ENCODE results near the gene SLC9A3. TPM values are rescaled to one million over a fixed set of nuclear protein-coding genes. Genes with fewer than 3 reads are reported as not detected.

SLC9A3 gene
- total RNA-seq, 4 donors from 2014 or later: 2.4 to 3.8 (median 3.5) TPM

GRCh38 chr5:568061-568781, 44.0 kb upstream of the SLC9A3 start:
- intact Hi-C loops (cut with DNase I): no loop called here
- no peak overlapping the region for H3K4me3 ChIP-seq
- no peak for DNase-seq
- 60 to 68% methylated on average over 20 of the region's 27 CpGs for WGBS, 2 donors
- peaks cover 0 to 7% (median 0%) of the 10 kb centered on the region in 3 donors for H3K4me1 ChIP-seq
- peaks cover 0 to 82% (median 2%) of the 10 kb centered on the region in 4 donors for H3K27me3 ChIP-seq
- H3K36me3 ChIP-seq: no peaks in the 10 kb centered on the region
- TF ChIP-seq POLR2A (IDR thresholded peaks at IDR 0.05): no peak
- TF ChIP-seq, protein P1, sequence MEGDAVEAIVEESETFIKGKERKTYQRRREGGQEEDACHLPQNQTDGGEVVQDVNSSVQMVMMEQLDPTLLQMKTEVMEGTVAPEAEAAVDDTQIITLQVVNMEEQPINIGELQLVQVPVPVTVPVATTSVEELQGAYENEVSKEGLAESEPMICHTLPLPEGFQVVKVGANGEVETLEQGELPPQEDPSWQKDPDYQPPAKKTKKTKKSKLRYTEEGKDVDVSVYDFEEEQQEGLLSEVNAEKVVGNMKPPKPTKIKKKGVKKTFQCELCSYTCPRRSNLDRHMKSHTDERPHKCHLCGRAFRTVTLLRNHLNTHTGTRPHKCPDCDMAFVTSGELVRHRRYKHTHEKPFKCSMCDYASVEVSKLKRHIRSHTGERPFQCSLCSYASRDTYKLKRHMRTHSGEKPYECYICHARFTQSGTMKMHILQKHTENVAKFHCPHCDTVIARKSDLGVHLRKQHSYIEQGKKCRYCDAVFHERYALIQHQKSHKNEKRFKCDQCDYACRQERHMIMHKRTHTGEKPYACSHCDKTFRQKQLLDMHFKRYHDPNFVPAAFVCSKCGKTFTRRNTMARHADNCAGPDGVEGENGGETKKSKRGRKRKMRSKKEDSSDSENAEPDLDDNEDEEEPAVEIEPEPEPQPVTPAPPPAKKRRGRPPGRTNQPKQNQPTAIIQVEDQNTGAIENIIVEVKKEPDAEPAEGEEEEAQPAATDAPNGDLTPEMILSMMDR (IDR thresholded peaks at IDR 0.05): no peak
- H3K9me3 ChIP-seq: peaks cover 0 to 8% (median 0%) of the 10 kb centered on the region in 3 donors
- no peak overlapping the region for H3K27ac ChIP-seq

GRCh38 chr5:567664-568060, 43.4 kb upstream of the SLC9A3 start:
- TF ChIP-seq, protein P1 (IDR thresholded peaks at IDR 0.05): no peak
- no peak for TF ChIP-seq POLR2A (IDR thresholded peaks at IDR 0.05)
- intact Hi-C loops (cut with DNase I): no loop called here
- WGBS, 2 donors: 84 to 88% methylated on average over 7 to 11 of the region's 13 CpGs
- no peak for DNase-seq
- Histone ChIP-seq H3K27ac (no peak overlapping the region), H3K27me3 (peaks cover 0 to 76% (median 2%) of the 10 kb centered on the region in 4 donors), H3K36me3 (no peaks in the 10 kb centered on the region), H3K9me3 (peaks cover 0 to 8% (median 0%) of the 10 kb centered on the region in 3 donors), H3K4me3 (no peak overlapping the region), H3K4me1 (peaks cover 0 to 7% (median 0%) of the 10 kb centered on the region in 3 donors)

- H3K27me3 ChIP-seq: peaks cover 0 to 72% (median 2%) of the 10 kb centered on the region in 4 donors
- no peak overlapping the region for H3K27ac ChIP-seq
Observed at GRCh38 chr5:566636-567309, 42.5 kb upstream of the SLC9A3 start.

DNA sequence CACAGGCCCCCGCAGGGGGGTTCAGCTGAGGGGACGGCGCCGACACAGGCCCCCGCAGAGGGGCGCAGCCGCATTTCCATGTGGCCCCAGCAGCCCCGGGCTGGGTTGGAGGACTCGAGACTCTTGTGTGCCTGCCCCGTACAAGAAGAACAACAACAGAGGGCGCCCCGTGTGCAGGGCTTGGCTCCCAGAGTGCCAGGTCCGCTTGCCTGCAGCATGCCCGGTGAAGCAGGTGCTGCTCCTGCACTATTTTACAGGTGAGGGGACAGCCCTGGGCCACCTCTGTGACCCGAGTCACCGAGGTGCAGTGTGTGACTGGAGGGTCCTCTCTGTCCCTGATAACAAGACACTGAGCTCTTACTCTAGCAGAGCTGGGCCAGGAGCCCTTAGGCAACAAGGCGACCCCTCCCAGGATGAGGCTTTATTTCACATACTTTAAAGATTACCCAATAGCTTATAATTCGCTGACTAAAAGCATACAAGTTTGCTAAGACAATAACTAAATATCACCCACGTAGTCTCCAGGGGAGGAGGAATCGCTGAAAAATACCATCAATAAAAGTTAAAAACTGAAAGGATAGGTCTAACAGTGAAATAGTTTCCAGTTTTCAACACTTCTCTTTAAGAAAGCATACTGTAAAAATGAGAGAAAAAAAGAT, 41.7 kb upstream of the SLC9A3 start:
- H3K9me3 ChIP-seq: peaks cover 0 to 8% (median 0%) of the 10 kb centered on the region in 3 donors
- peak overlapping the region in 1 of 4 donors; percentile 18 for H3K4me3 ChIP-seq
- WGBS, 2 donors: 37 to 41% methylated on average over 4 to 7 of the region's 20 CpGs
- no peaks in the 10 kb centered on the region for H3K36me3 ChIP-seq
- no peak for DNase-seq
- no peak overlapping the region for H3K27ac ChIP-seq
- TF ChIP-seq POLR2A (IDR thresholded peaks at IDR 0.05): no peak
- TF ChIP-seq, protein P1 (IDR thresholded peaks at IDR 0.05): peak in 1 of 6 experiments; percentile 5
- intact Hi-C loops (cut with DNase I): no loop called here
- peaks cover 0 to 75% (median 5%) of the 10 kb centered on the region in 4 donors for H3K27me3 ChIP-seq
- H3K4me1 ChIP-seq: peaks cover 0 to 7% (median 0%) of the 10 kb centered on the region in 3 donors

More at GRCh38 chr5:566636-567309, 42.5 kb upstream of the SLC9A3 start:
- no peak for DNase-seq
- intact Hi-C loops (cut with DNase I): no loop called here
- H3K36me3 ChIP-seq: no peaks in the 10 kb centered on the region
- 81 to 89% methylated on average over 14 to 16 of the region's 16 CpGs for WGBS, 2 donors
- no peak overlapping the region for H3K4me3 ChIP-seq
- TF ChIP-seq, protein P1 (IDR thresholded peaks at IDR 0.05): no peak
- no peak for TF ChIP-seq POLR2A (IDR thresholded peaks at IDR 0.05)
- peaks cover 0 to 8% (median 0%) of the 10 kb centered on the region in 3 donors for H3K9me3 ChIP-seq
- peaks cover 0 to 7% (median 0%) of the 10 kb centered on the region in 3 donors for H3K4me1 ChIP-seq

Measured in esophagus squamous epithelium (tissue), 5 donors.